Activated naive CD4-positive, alpha-beta T cell treated with Interleukin-2 at 50 U/mL for 16 hours (primary cell): ENCODE results near the gene STAMBPL1.

ENCODE experiments used
- DNase-seq: peaks from one replicate; pipeline ENCODE4 v3.0.0-alpha.2; 2020

The STAMBPL1 gene

GRCh38 chr10:88957381-88957780 is 77.3 kb downstream of the STAMBPL1 start:
- no peak for DNase-seq

- DNase-seq, result no peak
These were observed 78.7 kb downstream of the STAMBPL1 start for GRCh38 chr10:88958721-88959120.

- DNase-seq, result no peak
These were observed 80.8 kb downstream of the STAMBPL1 start for GRCh38 chr10:88960802-88961201.

- no peak for DNase-seq
These were observed 81.2 kb downstream of the STAMBPL1 start for GRCh38 chr10:88961266-88961665.

- DNase-seq, result no peak
These were observed 82.3 kb downstream of the STAMBPL1 start for GRCh38 chr10:88962336-88962735.

- DNase-seq, result no peak
These were observed 83.3 kb downstream of the STAMBPL1 start for GRCh38 chr10:88963318-88963717.

GRCh38 chr10:88964360-88964759 is 84.3 kb downstream of the STAMBPL1 start:
- DNase-seq, result no peak

- no peak for DNase-seq
These were observed 84.9 kb downstream of the STAMBPL1 start for GRCh38 chr10:88964869-88965415.

GRCh38 chr10:88966797-88967196 is 86.8 kb downstream of the STAMBPL1 start:
- no peak for DNase-seq

- DNase-seq, result no peak
These were observed 88.3 kb downstream of the STAMBPL1 start for GRCh38 chr10:88968391-88968790.

- DNase-seq, result no peak
These were observed 91.4 kb downstream of the STAMBPL1 start for GRCh38 chr10:88971221-88972061.
